ENCODE data around the gene FGFR4. TPM values are rescaled to one million over a fixed set of nuclear protein-coding genes. Genes with fewer than 3 reads are reported as not detected.

The FGFR4 gene
- total RNA-seq, 1 donor from 2014 or later: 12.0 TPM

DNA sequence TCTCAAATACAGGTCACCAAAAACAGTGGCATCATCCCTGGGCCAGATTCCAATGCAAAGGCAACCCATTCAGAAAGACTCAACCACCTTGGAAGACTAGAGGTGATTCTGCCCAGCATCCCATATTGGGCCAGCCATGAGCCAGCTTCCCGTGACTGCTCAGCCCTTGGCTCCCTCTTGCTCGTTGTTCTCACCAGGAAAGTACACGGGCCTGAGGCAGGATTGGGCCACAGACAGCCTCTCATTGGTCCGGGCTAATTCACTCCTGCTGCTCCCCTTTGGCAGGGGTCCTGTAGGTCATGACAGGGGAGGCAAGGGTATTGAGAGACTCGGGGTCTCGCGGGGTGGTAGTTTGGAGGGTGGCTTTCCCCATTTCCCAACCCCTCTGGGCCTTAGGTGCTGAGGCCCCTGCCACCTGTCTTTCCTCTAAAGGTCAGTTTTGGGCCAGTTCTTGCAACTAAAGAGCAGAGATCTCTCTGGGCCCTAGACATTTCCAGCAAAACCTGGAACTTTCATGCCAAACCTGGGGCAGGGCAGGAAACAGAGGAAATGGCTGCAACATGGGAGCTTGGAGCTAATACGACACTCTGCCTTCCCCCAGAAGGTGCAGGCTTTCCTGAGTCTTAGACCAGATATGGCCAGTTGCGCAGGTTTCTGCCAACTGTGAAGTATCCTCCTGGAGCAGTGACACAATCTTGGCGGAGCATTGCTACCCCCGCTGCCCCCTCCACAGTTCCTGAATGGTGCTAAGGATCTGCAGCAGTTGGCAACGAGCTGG lies 22.0 kb upstream of the FGFR4 start:
- no peaks in the 10 kb centered on the region for H3K27me3 ChIP-seq
- no peak overlapping the region for H3K27ac ChIP-seq
- H3K4me3 ChIP-seq: no peak overlapping the region
- TF ChIP-seq, protein P1, sequence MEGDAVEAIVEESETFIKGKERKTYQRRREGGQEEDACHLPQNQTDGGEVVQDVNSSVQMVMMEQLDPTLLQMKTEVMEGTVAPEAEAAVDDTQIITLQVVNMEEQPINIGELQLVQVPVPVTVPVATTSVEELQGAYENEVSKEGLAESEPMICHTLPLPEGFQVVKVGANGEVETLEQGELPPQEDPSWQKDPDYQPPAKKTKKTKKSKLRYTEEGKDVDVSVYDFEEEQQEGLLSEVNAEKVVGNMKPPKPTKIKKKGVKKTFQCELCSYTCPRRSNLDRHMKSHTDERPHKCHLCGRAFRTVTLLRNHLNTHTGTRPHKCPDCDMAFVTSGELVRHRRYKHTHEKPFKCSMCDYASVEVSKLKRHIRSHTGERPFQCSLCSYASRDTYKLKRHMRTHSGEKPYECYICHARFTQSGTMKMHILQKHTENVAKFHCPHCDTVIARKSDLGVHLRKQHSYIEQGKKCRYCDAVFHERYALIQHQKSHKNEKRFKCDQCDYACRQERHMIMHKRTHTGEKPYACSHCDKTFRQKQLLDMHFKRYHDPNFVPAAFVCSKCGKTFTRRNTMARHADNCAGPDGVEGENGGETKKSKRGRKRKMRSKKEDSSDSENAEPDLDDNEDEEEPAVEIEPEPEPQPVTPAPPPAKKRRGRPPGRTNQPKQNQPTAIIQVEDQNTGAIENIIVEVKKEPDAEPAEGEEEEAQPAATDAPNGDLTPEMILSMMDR (IDR thresholded peaks at IDR 0.05): no peak
- TF ChIP-seq POLR2A (IDR thresholded peaks at IDR 0.05) (no peak), POLR2AphosphoS5 (IDR thresholded peaks at IDR 0.05; ENCODE audit: insufficient read depth in 1 of 2, low read depth in 1 of 2) (no peak)
- H3K9me3 ChIP-seq: no peaks in the 10 kb centered on the region
- intact Hi-C loops (cut with DNase I): no loop called here
- H3K36me3 ChIP-seq: peaks cover 0 to 22% of the 10 kb centered on the region in 2 donors
- DNase-seq (ENCODE audit: extremely low spot score in 2 of 2): no peak
- H3K4me1 ChIP-seq: no peaks in the 10 kb centered on the region

GRCh38 chr5:177065491-177065890 lies 21.2 kb upstream of the FGFR4 start:
- H3K4me3 ChIP-seq: no peak overlapping the region
- H3K4me1 ChIP-seq: no peaks in the 10 kb centered on the region
- intact Hi-C loops (cut with DNase I): no loop called here
- no peak for DNase-seq (ENCODE audit: extremely low spot score in 2 of 2)
- TF ChIP-seq, protein P1 (IDR thresholded peaks at IDR 0.05): no peak
- TF ChIP-seq POLR2A (IDR thresholded peaks at IDR 0.05) (no peak), POLR2AphosphoS5 (IDR thresholded peaks at IDR 0.05; ENCODE audit: insufficient read depth in 1 of 2, low read depth in 1 of 2) (no peak)
- no peak overlapping the region for H3K27ac ChIP-seq
- no peaks in the 10 kb centered on the region for H3K9me3 ChIP-seq
- peaks cover 0 to 22% of the 10 kb centered on the region in 2 donors for H3K36me3 ChIP-seq
- H3K27me3 ChIP-seq: no peaks in the 10 kb centered on the region

DNA sequence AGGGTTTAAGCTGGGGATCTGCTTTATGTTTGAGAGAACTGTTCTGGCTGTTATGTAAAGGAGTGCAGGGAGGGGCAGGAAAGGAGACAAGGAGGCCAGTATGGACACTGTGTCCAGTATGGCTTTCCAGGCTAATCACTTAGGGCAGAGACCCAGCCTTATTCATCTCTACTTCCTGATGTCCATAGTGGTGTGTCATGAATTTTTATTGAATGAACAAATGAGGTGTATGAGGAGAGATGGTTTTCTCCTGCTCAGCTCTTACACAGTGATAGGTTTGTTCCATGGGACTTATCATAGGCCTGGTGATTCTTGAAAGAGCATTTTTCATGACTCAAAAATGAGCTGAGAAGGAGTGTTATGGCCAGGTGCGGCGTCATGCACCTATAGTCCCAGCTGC lies 20.5 kb upstream of the FGFR4 start:
- Histone ChIP-seq H3K36me3 (peaks cover 0 to 22% of the 10 kb centered on the region in 2 donors), H3K27ac (no peak overlapping the region), H3K9me3 (no peaks in the 10 kb centered on the region), H3K4me1 (no peaks in the 10 kb centered on the region), H3K4me3 (no peak overlapping the region), H3K27me3 (no peaks in the 10 kb centered on the region)
- TF ChIP-seq POLR2AphosphoS5 (IDR thresholded peaks at IDR 0.05; ENCODE audit: insufficient read depth in 1 of 2, low read depth in 1 of 2) (no peak), POLR2A (IDR thresholded peaks at IDR 0.05) (no peak)
- TF ChIP-seq, protein P1 (IDR thresholded peaks at IDR 0.05): no peak
- DNase-seq (ENCODE audit: extremely low spot score in 2 of 2): no peak
- intact Hi-C loops (cut with DNase I): no loop called here

GRCh38 chr5:177067503-177067902 lies 19.2 kb upstream of the FGFR4 start:
- TF ChIP-seq, protein P1 (IDR thresholded peaks at IDR 0.05): no peak
- TF ChIP-seq POLR2A (IDR thresholded peaks at IDR 0.05): no peak
- TF ChIP-seq POLR2AphosphoS5 (IDR thresholded peaks at IDR 0.05; ENCODE audit: insufficient read depth in 1 of 2, low read depth in 1 of 2): no peak
- no peak overlapping the region for H3K27ac ChIP-seq
- no peaks in the 10 kb centered on the region for H3K9me3 ChIP-seq
- intact Hi-C loops (cut with DNase I): no loop called here
- no peaks in the 10 kb centered on the region for H3K4me1 ChIP-seq
- DNase-seq (ENCODE audit: extremely low spot score in 2 of 2): no peak
- no peaks in the 10 kb centered on the region for H3K27me3 ChIP-seq
- no peak overlapping the region for H3K4me3 ChIP-seq
- peaks cover 0 to 14% of the 10 kb centered on the region in 2 donors for H3K36me3 ChIP-seq

DNA sequence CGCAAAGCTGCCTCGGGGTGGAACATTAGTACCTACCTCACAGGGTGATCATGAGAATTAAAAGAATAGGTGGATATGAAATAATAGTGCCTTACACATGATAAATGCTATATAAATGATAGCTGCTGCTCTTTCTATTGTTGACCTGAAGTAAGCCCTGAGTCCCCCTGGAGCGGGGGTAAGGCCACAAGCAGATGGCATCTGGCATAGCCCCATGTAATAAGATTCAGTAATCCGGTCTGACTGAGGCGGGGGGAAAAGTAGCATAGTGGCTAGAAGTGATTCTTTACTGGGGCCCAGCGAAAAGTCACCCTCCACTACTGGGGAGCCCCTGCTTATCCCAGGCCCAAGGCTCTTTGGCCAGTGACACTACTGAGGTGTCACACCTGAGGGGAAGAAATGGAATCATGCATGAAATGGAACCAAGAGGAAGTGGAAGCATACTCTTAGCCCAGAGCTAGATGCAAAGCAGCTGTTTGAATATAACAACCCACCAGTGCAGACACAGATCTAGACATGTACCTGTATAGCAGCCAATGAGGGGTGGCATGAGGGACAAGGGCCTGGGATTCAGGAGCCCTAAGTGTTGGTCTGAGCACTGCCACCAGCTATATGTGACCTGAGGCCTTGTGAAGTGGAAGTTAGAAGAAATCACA lies 16.1 kb upstream of the FGFR4 start:
- Histone ChIP-seq H3K27ac (no peak overlapping the region), H3K4me1 (no peaks in the 10 kb centered on the region), H3K4me3 (no peak overlapping the region), H3K9me3 (no peaks in the 10 kb centered on the region), H3K36me3 (no peaks in the 10 kb centered on the region), H3K27me3 (no peaks in the 10 kb centered on the region)
- TF ChIP-seq POLR2AphosphoS5 (IDR thresholded peaks at IDR 0.05; ENCODE audit: insufficient read depth in 1 of 2, low read depth in 1 of 2) (no peak), POLR2A (IDR thresholded peaks at IDR 0.05) (no peak)
- TF ChIP-seq, protein P1 (IDR thresholded peaks at IDR 0.05): no peak
- intact Hi-C loops (cut with DNase I): no loop called here
- no peak for DNase-seq (ENCODE audit: extremely low spot score in 2 of 2)
